HG02623 (cell line): ENCODE results near the gene SNX27.
A peak's percentile ranks its signal among the peaks of the same experiment; 100 is the strongest.

ENCODE experiments used
- ATAC-seq: cut with Tn5 transposase; IDR thresholded peaks from one replicate; pipeline ENCODE4 v1.9.1; 2021; ENCODE audit warnings: moderate library complexity; ENCODE audit not compliant: unreplicated experiment

The SNX27 gene

GRCh38 chr1:151611832-151612500 lies at the start of gene SNX27:
Gene SNX27, plus strand, starts transcription at chr1:151612050. Its CDS starts 152 bp downstream, at chr1:151612202.
- ATAC-seq = peak; percentile 93

GRCh38 chr1:151562661-151563060 lies 49.2 kb upstream of the SNX27 start:
- ATAC-seq = no peak

GRCh38 chr1:151563376-151563775 lies 48.5 kb upstream of the SNX27 start:
- no peak for ATAC-seq

GRCh38 chr1:151565502-151566189 lies 46.2 kb upstream of the SNX27 start:
- no peak for ATAC-seq

- no peak for ATAC-seq
Measured at GRCh38 chr1:151568626-151569088, 43.2 kb upstream of the SNX27 start.

- no peak for ATAC-seq
Measured at GRCh38 chr1:151570819-151571218, 41.0 kb upstream of the SNX27 start.

- ATAC-seq = no peak
Measured at GRCh38 chr1:151574575-151575529, 37.0 kb upstream of the SNX27 start.

GRCh38 chr1:151577173-151577572 lies 34.7 kb upstream of the SNX27 start:
- no peak for ATAC-seq

GRCh38 chr1:151578941-151579340 lies 32.9 kb upstream of the SNX27 start:
- ATAC-seq = no peak

GRCh38 chr1:151579436-151580225 lies 32.2 kb upstream of the SNX27 start:
- ATAC-seq = no peak

- ATAC-seq = no peak
Measured at GRCh38 chr1:151581451-151581850, 30.4 kb upstream of the SNX27 start.

GRCh38 chr1:151581921-151582320 lies 29.9 kb upstream of the SNX27 start:
- no peak for ATAC-seq

- no peak for ATAC-seq
Measured at GRCh38 chr1:151583796-151584195, 28.1 kb upstream of the SNX27 start.

- no peak for ATAC-seq
Measured at GRCh38 chr1:151584278-151584677, 27.6 kb upstream of the SNX27 start.

GRCh38 chr1:151584780-151585179 lies 27.1 kb upstream of the SNX27 start:
- no peak for ATAC-seq

GRCh38 chr1:151585622-151586021 lies 26.2 kb upstream of the SNX27 start:
- ATAC-seq = no peak

GRCh38 chr1:151590961-151591360 lies 20.9 kb upstream of the SNX27 start:
- ATAC-seq = no peak

GRCh38 chr1:151593730-151594129 lies 18.1 kb upstream of the SNX27 start:
- ATAC-seq = peak; percentile 13

- ATAC-seq = peak; percentile 57
Measured at GRCh38 chr1:151594143-151594625, 17.7 kb upstream of the SNX27 start.

- no peak for ATAC-seq
Measured at GRCh38 chr1:151596166-151596953, 15.5 kb upstream of the SNX27 start.
